MG63 (cell line): ENCODE results near the gene C2. TPM values are rescaled to one million over a fixed set of nuclear protein-coding genes. Genes with fewer than 3 reads are reported as not detected.
"Not testable (repeated sequence)": the region's sequence is repeated elsewhere in the genome, so short reads cannot be mapped to it uniquely, and the experiment has no call there.

Source experiments
- DNase-seq: peaks from one replicate; pipeline ENCODE4 v3.0.0-alpha.2; 2020
- H3K27me3 ChIP-seq: fragments of 250-450 bp; sonication (Bioruptor Pico); 2 replicates; pipeline ENCODE4 v1.5.1; 2020; ENCODE audit warnings: mild to moderate bottlenecking, moderate library complexity
- H3K36me3 ChIP-seq: fragments of 250-450 bp; sonication (Bioruptor Pico); 2 replicates; pipeline ENCODE4 v1.5.1; 2020; ENCODE audit warnings: mild to moderate bottlenecking, moderate library complexity
- H3K4me3 ChIP-seq: fragments of 250-450 bp; sonication (Bioruptor Pico); 2 replicates; pipeline ENCODE4 v1.5.1; 2020; ENCODE audit warnings: mild to moderate bottlenecking, moderate library complexity
- H3K9me3 ChIP-seq: fragments of 250-450 bp; sonication (Bioruptor Pico); 2 replicates; pipeline ENCODE4 v1.5.1; 2020; ENCODE audit warnings: mild to moderate bottlenecking, moderate library complexity
- total RNA-seq: library from RNA; depleted of rRNA; stranded (reverse); fragments of >200 nt; shearing (Covaris generic); gene quantifications from 2 replicates; pipeline ENCODE4 v1.2.3, GENCODE V29; 2014; ENCODE audit warnings: low replicate concordance; rRNA removed

Gene C2
- total RNA-seq, 1 experiment from 2014 or later = 0.13 TPM

DNA sequence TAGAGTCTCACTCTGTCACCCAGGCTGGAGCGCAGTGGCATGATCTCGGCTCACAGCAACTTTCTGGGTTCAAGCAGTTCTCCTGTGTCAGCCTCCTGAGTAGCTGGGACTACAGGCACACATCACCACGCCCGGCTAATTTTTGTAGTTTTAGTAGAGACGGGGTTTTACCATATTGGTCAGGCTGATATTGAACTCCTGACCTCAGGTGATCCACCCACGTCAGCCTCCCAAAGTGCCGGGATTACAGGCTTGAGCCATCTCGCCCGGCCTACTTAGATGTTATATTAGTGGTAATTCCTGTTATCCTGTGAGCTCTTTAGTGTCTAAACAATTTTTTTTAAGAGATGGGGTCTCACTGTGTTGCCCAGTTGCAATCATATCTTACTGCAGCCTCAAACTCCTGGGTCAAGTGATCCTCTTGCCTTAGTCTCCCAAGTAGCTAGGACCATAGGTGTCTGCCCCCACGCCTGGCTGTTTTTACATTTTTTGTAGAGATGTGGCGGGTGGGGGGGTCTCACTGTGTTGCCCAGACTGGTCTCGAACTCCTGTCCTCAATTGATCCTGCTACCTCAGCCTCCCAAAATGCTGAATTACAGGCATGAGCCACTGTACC is 50.4 kb downstream of the C2 start:
- DNase-seq = no peak
- Histone ChIP-seq H3K36me3 (no peaks in the 10 kb centered on the region), H3K9me3 (no peaks in the 10 kb centered on the region), H3K4me3 (no peak overlapping the region), H3K27me3 (no peaks in the 10 kb centered on the region)

DNA sequence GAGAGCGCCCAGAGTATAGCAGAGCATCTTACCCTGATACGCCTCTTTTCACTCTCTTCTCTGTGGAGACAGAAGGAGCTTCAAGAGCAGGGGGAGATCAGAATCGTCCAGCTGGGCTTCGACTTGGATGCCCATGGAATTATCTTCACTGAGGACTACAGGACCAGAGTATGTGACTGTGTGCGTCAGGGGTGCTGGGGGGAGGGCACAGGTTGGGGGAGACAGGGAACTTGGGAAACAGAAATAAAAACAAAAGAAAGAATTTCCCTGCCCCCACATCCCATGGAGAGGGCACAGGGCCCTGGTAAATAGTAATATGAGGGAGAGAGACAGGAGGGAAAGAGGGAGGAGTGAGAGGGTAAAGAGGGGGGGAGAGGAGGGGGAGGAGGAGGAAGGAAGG is 51.3 kb downstream of the C2 start:
- Histone ChIP-seq H3K9me3 (no peaks in the 10 kb centered on the region), H3K4me3 (no peak overlapping the region), H3K27me3 (no peaks in the 10 kb centered on the region), H3K36me3 (no peaks in the 10 kb centered on the region)
- DNase-seq = no peak

DNA sequence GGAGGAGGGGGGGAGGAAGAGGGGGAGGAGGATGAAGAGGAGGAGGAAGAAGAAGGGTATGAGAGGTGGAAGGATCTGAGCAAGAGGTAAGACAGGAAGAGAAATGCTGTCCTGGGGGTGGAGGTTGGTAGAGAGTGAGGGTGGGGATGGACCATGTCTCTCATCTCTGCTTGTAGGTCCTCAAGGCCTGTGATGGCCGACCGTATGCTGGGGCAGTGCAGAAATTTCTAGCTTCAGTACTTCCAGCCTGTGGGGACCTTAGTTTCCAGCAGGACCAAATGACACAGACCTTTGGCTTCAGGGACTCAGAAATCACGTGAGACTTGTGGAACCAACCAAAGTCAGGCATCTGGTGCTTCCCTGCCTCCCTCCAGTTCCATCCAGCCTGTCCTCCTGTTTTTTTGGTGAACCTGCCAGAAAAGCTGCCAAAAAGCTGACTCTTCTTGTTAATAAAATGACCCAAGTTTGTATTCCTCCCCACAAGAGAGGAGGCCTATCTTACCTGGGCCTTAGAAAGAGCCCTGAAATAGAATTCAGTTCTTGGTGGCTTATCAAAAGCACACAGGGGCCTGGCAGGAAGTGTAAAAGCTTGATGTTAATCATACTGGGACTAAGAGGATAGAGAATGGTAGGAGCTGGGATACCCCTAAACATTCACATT is 51.9 kb downstream of the C2 start:
- DNase-seq = no peak

DNA sequence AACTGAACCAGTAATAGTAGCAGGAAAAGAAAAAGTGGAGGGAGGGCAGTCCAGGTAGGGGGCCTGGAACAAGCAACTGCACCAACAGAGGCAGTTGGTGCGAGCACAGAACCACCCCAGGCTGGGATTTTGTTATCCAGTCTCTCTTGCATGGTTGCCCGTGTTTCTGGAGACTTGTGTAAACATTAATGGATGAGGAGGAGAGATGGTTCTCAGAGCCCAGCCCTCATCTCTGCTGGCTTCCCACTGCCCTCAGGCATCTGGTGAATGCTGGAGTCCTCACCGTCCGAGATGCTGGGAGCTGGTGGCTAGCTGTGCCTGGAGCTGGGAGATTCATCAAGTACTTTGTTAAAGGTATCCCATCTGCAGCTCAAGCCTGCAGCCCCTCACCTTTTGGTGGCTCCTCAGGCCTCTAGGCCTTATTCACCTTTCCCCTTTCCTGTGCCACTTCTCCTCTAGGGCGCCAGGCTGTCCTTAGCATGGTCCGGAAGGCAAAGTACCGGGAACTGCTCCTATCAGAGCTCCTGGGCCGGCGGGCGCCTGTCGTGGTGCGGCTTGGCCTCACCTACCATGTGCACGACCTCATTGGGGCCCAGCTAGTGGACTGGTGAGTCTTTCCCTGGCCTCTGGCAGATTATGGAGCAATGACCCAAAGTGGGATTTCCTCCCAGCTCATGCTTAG is 52.8 kb downstream of the C2 start:
- DNase-seq = not testable (repeated sequence)

More for the DNA sequence above, 51.9 kb downstream of the C2 start:
- Histone ChIP-seq H3K4me3 (no peak overlapping the region), H3K27me3 (no peaks in the 10 kb centered on the region), H3K9me3 (no peaks in the 10 kb centered on the region), H3K36me3 (no peaks in the 10 kb centered on the region)

DNA sequence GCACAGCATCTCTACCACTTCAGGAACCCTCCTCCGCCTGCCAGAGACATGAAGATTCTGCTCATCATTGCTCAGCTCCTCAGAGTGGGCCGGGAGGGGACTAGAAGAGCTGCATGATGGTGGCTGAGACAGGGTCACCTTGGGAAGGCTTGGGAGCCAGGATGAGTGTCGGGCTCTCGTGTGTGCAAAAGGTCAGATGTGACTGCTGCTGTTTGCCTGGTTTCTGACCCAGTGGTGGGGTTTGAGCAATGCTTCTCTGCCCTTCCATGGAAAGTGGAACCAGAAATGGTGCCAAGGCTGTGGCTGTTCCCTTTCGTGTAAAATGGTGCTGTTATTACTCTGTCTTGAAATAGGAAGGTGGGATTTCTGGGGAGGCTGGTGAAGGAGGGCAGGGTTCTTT is 53.5 kb downstream of the C2 start:
- H3K27me3 ChIP-seq, DNase-seq, H3K36me3 ChIP-seq, H3K9me3 ChIP-seq, H3K4me3 ChIP-seq: not testable (repeated sequence)

More for the DNA sequence above, 52.8 kb downstream of the C2 start:
- H3K9me3 ChIP-seq, H3K27me3 ChIP-seq, H3K36me3 ChIP-seq, H3K4me3 ChIP-seq: not testable (repeated sequence)

DNA sequence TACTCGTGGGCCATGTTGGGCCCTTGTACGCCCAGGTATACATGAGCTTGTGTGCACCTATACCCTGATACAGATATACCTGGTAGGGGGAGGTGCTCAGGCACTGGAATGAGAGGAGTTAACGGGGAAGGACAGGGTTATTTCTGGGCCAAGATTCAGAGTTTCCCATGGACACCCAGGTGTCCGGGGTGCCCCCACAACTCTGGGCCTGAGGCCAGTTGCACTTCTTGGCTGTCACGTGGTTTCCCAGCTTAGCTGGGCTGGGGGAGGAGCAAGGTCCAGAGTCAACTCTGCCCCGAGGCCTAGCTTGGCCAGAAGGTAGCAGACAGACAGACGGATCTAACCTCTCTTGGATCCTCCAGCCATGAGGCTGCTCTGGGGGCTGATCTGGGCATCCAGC is 54.2 kb downstream of the C2 start, which contains the start of gene C4A:
Gene C4A (plus strand): TSS at position 314 of the 400 bp plus-strand sequence. CDS start 51 bp downstream, at position 365.
- H3K27me3 ChIP-seq, H3K9me3 ChIP-seq, DNase-seq, H3K4me3 ChIP-seq, H3K36me3 ChIP-seq: not testable (repeated sequence)

DNA sequence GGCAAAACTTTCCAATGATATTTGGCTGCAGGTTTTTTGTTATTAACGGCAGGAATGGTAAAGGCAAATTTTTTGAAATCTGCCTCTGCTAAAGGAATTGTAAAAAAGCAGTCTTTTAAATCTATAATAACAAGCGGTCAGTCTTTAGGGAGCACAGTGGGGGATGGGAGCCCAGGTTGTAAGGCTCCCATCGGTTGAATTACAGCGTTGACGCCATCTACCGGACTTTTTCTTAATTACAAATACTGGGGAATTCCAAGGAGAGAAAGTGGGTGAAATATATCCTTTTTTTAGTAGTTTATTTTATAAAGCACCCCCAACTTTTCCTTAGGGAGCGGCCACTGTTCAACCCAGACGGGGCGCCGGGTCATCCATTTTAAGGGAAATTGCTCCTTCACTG is 61.8 kb downstream of the C2 start:
- not testable (repeated sequence) for DNase-seq, H3K27me3 ChIP-seq, H3K36me3 ChIP-seq, H3K9me3 ChIP-seq, H3K4me3 ChIP-seq

DNA sequence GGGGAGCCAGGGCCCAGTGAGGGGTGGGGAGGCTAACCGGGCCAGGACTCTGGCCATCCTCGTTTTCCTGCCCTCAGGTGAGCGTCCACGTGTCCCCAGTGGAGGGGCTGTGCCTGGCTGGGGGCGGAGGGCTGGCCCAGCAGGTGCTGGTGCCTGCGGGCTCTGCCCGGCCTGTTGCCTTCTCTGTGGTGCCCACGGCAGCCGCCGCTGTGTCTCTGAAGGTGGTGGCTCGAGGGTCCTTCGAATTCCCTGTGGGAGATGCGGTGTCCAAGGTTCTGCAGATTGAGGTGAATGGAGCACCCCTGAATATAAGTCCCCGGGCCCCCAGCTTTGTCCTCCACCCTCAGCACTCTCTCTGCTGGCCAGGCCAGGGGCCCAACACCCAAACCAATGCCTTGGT is 66.9 kb downstream of the C2 start:
- not testable (repeated sequence) for H3K4me3 ChIP-seq, DNase-seq, H3K27me3 ChIP-seq, H3K9me3 ChIP-seq, H3K36me3 ChIP-seq

Other genes starting within 250 kb of the C2 start
- not detected in 2 replicates for gene LY6G5C, start 246.7 kb upstream of the C2 start, total RNA-seq
- gene ABHD16A, start 224.4 kb upstream of the C2 start, total RNA-seq = 19.4 and 43.4 TPM in 2 replicates
- not detected in 2 replicates for gene LY6G6F, start 220.9 kb upstream of the C2 start, total RNA-seq
- not detected in 2 replicates for gene LY6G6D, start 212.4 kb upstream of the C2 start, total RNA-seq
- gene LY6G6C, start 206.0 kb upstream of the C2 start, total RNA-seq = not detected in 2 replicates
- not detected in 2 replicates for gene MPIG6B, start 204.3 kb upstream of the C2 start, total RNA-seq
- 24.6 and 31.9 TPM in 2 replicates for gene DDAH2, start 198.4 kb upstream of the C2 start, total RNA-seq
- gene CLIC1, start 191.2 kb upstream of the C2 start, total RNA-seq = 571 and 764 TPM in 2 replicates
- 3.1 and 6.3 TPM in 2 replicates for gene MSH5, start 187.7 kb upstream of the C2 start, total RNA-seq
- gene SAPCD1, start 165.1 kb upstream of the C2 start, total RNA-seq = 2.5 TPM in 1 of 2 replicates, not detected in the other
- gene VWA7, start 150.4 kb upstream of the C2 start, total RNA-seq = 0.13 and 0.84 TPM in 2 replicates
- 58.8 and 107 TPM in 2 replicates for gene VARS1, start 132.0 kb upstream of the C2 start, total RNA-seq
- gene LSM2, start 120.8 kb upstream of the C2 start, total RNA-seq = 57.0 and 58.4 TPM in 2 replicates
- 0.33 and 0.39 TPM in 2 replicates for gene HSPA1L, start 112.4 kb upstream of the C2 start, total RNA-seq
- 32.5 and 71.8 TPM in 2 replicates for gene HSPA1A, start 112.2 kb upstream of the C2 start, total RNA-seq
- 48.7 and 72.1 TPM in 2 replicates for gene HSPA1B, start 100.0 kb upstream of the C2 start, total RNA-seq
- gene NEU1, start 64.9 kb upstream of the C2 start, total RNA-seq = 11.7 and 14.6 TPM in 2 replicates
- not detected in 2 replicates for gene SLC44A4, start 48.7 kb upstream of the C2 start, total RNA-seq
- gene EHMT2, start 30.0 kb upstream of the C2 start, total RNA-seq = 30.4 and 38.9 TPM in 2 replicates
- gene ZBTB12, start 25.6 kb upstream of the C2 start, total RNA-seq = 0.67 and 9.3 TPM in 2 replicates
- 2.2 and 6.9 TPM in 2 replicates for gene CFB, start 18.4 kb downstream of the C2 start, total RNA-seq
- gene NELFE, start 31.3 kb downstream of the C2 start, total RNA-seq = 111 and 131 TPM in 2 replicates
- gene SKIC2, start 31.5 kb downstream of the C2 start, total RNA-seq = 22.9 and 25.2 TPM in 2 replicates
- 9.8 and 13.7 TPM in 2 replicates for gene DXO, start 44.4 kb downstream of the C2 start, total RNA-seq
- 0.26 TPM in 1 of 2 replicates, not detected in the other for gene C4A, start 54.3 kb downstream of the C2 start, total RNA-seq
- gene C4B, start 87.1 kb downstream of the C2 start, total RNA-seq = 0.26 and 0.81 TPM in 2 replicates
- gene CYP21A2, start 110.7 kb downstream of the C2 start, total RNA-seq = not detected in 2 replicates
- gene TNXB, start 181.6 kb downstream of the C2 start, total RNA-seq = 0.44 and 3.6 TPM in 2 replicates
- gene ATF6B, start 200.5 kb downstream of the C2 start, total RNA-seq = 2.9 and 7.5 TPM in 2 replicates
- 4.0 and 13.0 TPM in 2 replicates for gene FKBPL, start 202.6 kb downstream of the C2 start, total RNA-seq
- gene PRRT1, start 224.2 kb downstream of the C2 start, total RNA-seq = not detected in 2 replicates
- gene PPT2, start 226.4 kb downstream of the C2 start, total RNA-seq = 2.9 and 5.9 TPM in 2 replicates
- 1.0 and 2.8 TPM in 2 replicates for gene EGFL8, start 236.9 kb downstream of the C2 start, total RNA-seq
- gene AGPAT1, start 248.4 kb downstream of the C2 start, total RNA-seq = 22.8 and 24.8 TPM in 2 replicates